HFF-Myc (cell line): Measurements from ENCODE around the gene ACAP1.

ENCODE experiments used
- DNase-seq: peaks from one replicate; pipeline ENCODE4 v3.0.0-alpha.2; 2011; ENCODE audit warnings: low read depth; ENCODE audit errors: extremely low read depth
- H3K4me3 ChIP-seq: replicated peaks from 2 replicates; pipeline ENCODE4 v1.5.1; 2011; ENCODE audit warnings: low read depth, mild to moderate bottlenecking, control low read depth, low read length
- TF ChIP-seq, protein P1 (sequence below): IDR thresholded peaks from 2 replicates; pipeline ENCODE4 v1.5.1; 2012; ENCODE audit warnings: mild to moderate bottlenecking, low read depth, low read length, control low read depth; ENCODE audit errors: missing control alignments

Gene ACAP1

DNA sequence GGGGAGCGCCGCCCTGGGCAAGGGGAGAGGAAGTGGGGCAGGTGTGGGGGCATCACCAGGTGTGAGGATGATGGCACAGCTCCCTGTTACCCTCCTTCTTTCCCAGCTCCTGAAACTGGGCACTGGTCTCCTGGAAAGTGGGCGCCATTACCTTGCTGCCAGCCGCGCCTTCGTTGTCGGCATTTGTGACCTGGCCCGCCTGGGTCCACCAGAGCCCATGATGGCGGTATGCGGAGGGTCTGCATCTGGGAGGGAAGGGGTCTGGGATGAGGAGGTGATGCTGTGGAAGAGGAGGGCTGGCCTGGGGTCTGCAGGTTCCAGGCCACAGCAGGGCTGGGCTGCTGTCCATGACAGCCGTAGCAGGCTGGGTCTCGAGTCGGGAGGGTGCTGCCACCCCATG, 5.5 kb downstream of the ACAP1 start:
- DNase-seq: no peak
- H3K4me3 ChIP-seq: no peak overlapping the region
- TF ChIP-seq, protein P1, sequence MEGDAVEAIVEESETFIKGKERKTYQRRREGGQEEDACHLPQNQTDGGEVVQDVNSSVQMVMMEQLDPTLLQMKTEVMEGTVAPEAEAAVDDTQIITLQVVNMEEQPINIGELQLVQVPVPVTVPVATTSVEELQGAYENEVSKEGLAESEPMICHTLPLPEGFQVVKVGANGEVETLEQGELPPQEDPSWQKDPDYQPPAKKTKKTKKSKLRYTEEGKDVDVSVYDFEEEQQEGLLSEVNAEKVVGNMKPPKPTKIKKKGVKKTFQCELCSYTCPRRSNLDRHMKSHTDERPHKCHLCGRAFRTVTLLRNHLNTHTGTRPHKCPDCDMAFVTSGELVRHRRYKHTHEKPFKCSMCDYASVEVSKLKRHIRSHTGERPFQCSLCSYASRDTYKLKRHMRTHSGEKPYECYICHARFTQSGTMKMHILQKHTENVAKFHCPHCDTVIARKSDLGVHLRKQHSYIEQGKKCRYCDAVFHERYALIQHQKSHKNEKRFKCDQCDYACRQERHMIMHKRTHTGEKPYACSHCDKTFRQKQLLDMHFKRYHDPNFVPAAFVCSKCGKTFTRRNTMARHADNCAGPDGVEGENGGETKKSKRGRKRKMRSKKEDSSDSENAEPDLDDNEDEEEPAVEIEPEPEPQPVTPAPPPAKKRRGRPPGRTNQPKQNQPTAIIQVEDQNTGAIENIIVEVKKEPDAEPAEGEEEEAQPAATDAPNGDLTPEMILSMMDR: no peak

- no peak overlapping the region for H3K4me3 ChIP-seq
- DNase-seq: no peak
- TF ChIP-seq, protein P1: no peak
Observed at GRCh38 chr17:7343250-7343649, 6.9 kb downstream of the ACAP1 start.

DNA sequence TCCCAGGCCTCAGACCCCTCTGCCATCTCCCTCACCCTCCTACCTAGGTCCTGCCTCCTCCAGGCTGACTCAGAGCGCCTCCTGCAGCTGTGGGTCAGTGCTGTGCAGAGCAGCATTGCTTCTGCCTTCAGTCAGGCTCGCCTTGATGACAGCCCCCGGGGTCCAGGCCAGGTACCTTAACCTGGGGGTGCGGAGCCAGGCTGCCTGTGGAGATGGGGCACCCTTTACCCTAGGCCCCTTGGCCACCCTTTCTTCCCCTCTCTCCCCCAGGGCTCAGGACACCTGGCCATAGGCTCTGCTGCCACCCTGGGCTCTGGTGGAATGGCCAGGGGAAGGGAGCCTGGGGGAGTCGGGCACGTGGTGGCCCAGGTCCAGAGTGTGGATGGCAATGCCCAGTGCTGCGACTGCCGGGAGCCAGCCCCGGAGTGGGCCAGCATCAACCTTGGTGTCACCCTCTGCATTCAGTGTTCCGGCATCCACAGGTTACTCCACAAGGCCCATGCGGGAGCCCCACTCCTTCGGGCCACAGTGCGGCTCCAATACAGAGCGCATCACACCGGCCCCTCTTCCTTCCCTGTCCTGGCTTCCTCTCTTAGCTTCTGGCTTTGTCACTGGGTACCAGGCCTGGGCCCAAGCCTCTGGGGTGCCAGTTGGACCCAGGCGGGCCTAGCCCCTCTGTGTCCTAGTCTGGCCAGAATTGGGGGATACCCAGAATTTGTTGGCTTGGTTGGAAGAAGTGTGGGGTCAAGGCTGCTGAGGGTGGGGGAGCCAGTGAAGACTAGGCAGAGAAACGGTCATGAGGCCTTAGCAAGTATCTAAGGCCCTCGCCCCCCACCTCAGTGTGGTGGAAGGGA, 10.7 kb downstream of the ACAP1 start:
- DNase-seq: no peak
- no peak overlapping the region for H3K4me3 ChIP-seq
- TF ChIP-seq, protein P1: no peak

DNA sequence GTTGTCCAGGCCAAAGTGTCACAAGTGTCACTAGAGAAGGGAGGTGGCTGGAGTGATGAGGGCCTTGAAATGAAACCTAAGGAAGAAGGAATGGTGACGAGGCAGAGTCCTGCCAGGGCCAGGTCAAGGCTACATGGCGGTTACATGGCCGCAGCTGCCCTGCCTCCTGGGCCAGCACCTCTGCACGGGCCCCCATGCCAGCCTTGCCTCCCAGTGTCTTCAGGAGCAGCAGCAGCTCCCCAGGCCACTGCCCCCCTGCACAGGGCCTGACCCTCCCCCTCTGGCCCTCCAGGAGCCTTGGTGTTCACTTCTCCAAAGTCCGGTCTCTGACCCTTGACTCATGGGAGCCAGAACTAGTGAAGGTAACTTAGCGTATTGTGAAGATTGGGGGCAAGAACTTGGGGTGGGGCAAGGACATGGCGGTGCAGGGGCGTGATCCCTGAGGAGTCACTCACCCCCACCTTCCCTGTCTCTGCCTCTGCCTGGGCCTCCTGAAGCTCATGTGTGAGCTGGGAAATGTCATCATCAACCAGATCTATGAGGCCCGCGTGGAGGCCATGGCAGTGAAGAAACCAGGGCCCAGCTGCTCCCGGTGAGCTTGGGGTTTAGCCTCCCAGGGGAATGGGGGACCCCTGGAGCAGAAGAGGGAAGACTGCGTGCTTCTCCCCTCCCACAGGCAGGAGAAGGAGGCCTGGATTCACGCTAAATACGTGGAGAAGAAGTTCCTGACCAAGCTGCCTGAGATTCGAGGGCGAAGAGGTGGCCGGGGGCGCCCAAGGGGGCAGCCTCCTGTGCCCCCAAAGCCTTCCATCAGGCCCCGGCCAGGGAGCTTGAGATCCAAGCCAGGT, 11.5 kb downstream of the ACAP1 start:
- TF ChIP-seq, protein P1: no peak
- no peak for DNase-seq
- H3K4me3 ChIP-seq: no peak overlapping the region

DNA sequence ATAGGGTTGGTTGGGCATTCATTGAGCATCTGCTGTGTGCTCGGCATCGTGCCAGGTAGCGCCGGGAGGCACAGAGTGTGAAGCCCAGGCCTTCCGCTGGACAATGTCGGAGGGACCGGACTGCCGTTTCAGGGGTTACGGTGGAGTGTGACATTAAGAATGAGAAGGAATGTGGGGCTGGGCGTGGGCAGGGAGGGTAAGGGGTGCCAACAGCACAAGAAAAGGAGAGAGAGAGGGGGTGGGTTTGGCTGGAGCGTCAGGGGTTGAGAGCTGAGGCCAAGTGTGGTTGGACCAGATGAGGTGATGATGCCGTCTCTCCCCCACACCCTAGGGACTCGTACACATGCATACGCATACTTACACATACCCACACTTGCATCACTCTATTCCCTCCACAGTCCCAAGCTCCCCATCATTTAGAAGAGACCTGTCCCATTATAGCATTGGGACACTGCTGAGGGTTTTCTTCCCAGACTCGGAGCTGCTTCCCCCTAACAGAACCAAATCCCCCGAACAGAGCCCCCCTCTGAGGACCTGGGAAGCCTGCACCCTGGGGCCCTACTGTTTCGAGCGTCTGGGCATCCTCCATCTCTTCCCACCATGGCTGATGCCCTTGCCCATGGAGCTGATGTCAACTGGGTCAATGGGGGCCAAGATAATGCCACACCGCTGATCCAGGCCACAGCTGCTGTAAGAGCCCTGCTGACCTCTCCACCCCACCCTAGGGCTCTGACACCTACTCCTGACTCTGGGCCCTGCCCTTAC, 12.3 kb downstream of the ACAP1 start:
- no peak overlapping the region for H3K4me3 ChIP-seq
- no peak for DNase-seq
- TF ChIP-seq, protein P1: no peak

DNA sequence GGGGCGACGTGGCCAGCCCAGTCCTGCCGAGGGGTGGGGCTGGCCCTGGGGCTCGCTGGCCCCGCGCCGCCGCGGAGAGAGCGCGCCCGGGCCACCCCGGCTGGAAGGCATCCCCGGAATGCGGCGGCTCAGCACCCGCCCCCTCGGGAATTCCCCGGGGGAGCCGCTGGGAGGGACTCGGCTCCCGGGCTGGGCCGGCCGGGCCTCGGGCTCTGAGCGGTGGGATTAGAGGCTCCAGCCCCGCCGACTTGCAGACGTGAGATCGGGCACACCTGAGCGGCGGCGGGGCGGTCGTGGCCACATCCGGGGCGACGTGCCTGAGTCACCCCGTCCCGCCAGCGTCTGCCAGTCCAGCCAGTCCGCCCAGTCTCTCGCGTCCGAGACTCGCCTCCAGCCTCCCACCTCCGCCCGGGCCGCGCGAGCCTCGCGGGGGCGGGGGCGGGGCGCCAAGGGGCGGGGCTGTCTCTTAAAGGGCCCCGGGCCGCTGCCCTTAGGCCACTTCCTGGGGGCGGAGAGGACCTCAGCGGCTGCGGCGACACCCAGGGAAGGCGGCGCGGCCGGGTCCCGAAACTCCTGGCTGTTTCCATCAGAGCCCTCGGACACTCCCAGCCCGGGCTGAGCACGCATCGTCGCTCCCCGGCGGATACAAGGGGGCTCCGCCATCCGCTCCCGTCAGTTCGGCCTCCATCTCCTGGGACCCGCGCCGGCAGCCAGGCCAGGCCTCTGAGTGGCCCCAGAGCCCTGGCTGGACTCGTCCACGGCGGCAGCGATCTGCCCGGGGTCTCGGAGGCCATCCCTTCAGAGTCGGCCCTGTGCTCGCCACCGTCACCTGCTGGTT, 15.6 kb downstream of the ACAP1 start, which contains the start of gene KCTD11:
Gene KCTD11, plus strand, starts transcription at position 498 of the 838 bp plus-strand sequence.
- TF ChIP-seq, protein P1: peak; percentile 41
- no peak for DNase-seq
- peak within 1 kb of the TSS; percentile 66 for H3K4me3 ChIP-seq
